SU-DHL-6 (cell line): ENCODE results near the gene VIM.
"Not testable (repeated sequence)": the region's sequence is repeated elsewhere in the genome, so short reads cannot be mapped to it uniquely, and the experiment has no call there.

Experiments
- EZH2phosphoT487 ChIP-seq: fragments of 200-600 bp; sonication (generic), shearing (Covaris generic); conservative IDR thresholded peaks from 2 replicates; pipeline ENCODE4 v1.6.1; 2018; ENCODE audit warnings: mild to moderate bottlenecking, antibody characterized with exemption, low read length, moderate library complexity, mixed read lengths
- TF ChIP-seq, protein P1 (sequence below): fragments of 200-600 bp; sonication (generic); IDR thresholded peaks from one replicate; pipeline ENCODE4 v1.5.1; 2017; ENCODE audit warnings: antibody characterized with exemption, mild to moderate bottlenecking, low read length, moderate library complexity; ENCODE audit not compliant: insufficient read depth, poor library complexity, severe bottlenecking

DNA sequence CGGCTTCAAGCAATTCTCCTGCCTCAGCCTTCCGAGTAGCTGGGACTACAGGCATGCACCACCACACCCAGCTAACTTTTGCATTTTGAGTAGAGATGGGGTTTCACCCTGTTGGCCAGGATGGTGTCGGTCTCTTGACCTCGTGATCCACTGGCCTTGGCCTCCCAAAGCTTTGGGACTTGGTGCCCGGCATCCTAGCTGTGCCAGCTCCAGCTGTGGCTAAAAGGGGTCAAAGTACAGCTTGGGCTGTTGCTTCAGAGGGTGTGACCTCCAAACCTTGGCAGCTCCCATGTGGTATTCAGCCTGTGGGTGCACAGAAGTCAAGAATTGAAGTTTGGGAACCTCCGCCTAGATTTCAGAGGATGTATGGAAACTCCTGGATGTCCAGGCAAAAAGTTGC, 38.5 kb downstream of the VIM start:
- TF ChIP-seq, protein P1, sequence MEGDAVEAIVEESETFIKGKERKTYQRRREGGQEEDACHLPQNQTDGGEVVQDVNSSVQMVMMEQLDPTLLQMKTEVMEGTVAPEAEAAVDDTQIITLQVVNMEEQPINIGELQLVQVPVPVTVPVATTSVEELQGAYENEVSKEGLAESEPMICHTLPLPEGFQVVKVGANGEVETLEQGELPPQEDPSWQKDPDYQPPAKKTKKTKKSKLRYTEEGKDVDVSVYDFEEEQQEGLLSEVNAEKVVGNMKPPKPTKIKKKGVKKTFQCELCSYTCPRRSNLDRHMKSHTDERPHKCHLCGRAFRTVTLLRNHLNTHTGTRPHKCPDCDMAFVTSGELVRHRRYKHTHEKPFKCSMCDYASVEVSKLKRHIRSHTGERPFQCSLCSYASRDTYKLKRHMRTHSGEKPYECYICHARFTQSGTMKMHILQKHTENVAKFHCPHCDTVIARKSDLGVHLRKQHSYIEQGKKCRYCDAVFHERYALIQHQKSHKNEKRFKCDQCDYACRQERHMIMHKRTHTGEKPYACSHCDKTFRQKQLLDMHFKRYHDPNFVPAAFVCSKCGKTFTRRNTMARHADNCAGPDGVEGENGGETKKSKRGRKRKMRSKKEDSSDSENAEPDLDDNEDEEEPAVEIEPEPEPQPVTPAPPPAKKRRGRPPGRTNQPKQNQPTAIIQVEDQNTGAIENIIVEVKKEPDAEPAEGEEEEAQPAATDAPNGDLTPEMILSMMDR: not testable (repeated sequence)
- TF ChIP-seq EZH2phosphoT487: not testable (repeated sequence)
